Caki2 (cell line): ENCODE results near the gene C17orf113. TPM values are rescaled to one million over a fixed set of nuclear protein-coding genes. Genes with fewer than 3 reads are reported as not detected.

Experiments
- DNase-seq: peaks from one replicate; pipeline ENCODE4 v3.0.0-alpha.2; 2015; ENCODE audit warnings: low read depth
- in situ Hi-C: cut with HindIII; loops from 2 replicates; pipeline ENCODE4 v1.10.0; 2016; ENCODE audit warnings: low sequenced_read_pairs, low pct_unique_long_range_greater_than_20kb, mixed read lengths
- total RNA-seq: library from RNA; depleted of rRNA; stranded (reverse); fragments of >200 nt; shearing (Covaris generic); gene quantifications from 2 replicates; pipeline ENCODE4 v1.2.3, GENCODE V29; 2014; ENCODE audit warnings: low replicate concordance; rRNA removed

Gene C17orf113
- total RNA-seq, 1 experiment from 2014 or later, result 0.98 TPM

- DNase-seq, result no peak
- in situ Hi-C loops, result no loop called here
Observed at GRCh38 chr17:42001729-42002128, 48.7 kb downstream of the C17orf113 start.

GRCh38 chr17:42000413-42001133 is 49.8 kb downstream of the C17orf113 start:
- in situ Hi-C loops, result no loop called here
- no peak for DNase-seq

- in situ Hi-C loops, result loop anchor here (25.0 kb wide), 1 partner anchor 286 kb away; the partner anchor contains the start of gene GAST
- no peak for DNase-seq
Observed at GRCh38 chr17:41998497-41998896, 51.9 kb downstream of the C17orf113 start.

GRCh38 chr17:41996855-41997164 is 53.6 kb downstream of the C17orf113 start:
- DNase-seq, result no peak
- in situ Hi-C loops, result loop anchor here (25.0 kb wide), 1 partner anchor 285 kb away; the partner anchor contains the start of gene GAST

GRCh38 chr17:41992576-41992975 is 57.8 kb downstream of the C17orf113 start:
- no peak for DNase-seq
- in situ Hi-C loops, result loop anchor here (25.0 kb wide), 1 partner anchor 280 kb away; the partner anchor contains the start of gene GAST

- in situ Hi-C loops, result loop anchor here (25.0 kb wide), 1 partner anchor 278 kb away; the partner anchor contains the start of gene GAST
- no peak for DNase-seq
Observed at GRCh38 chr17:41989702-41990419, 60.5 kb downstream of the C17orf113 start.

- no peak for DNase-seq
- in situ Hi-C loops, result loop anchor here (25.0 kb wide), 1 partner anchor 276 kb away; the partner anchor contains the start of gene GAST
Observed at GRCh38 chr17:41988418-41988817, 62.0 kb downstream of the C17orf113 start.

Other genes with a start within 250 kb of the C17orf113 start
- 148 and 200 TPM in 2 replicates for gene P3H4, start 238.7 kb downstream of the C17orf113 start, total RNA-seq
- 315 and 351 TPM in 2 replicates for gene FKBP10, start 237.6 kb downstream of the C17orf113 start, total RNA-seq
- gene NT5C3B, start 214.4 kb downstream of the C17orf113 start, total RNA-seq, result 69.5 and 97.0 TPM in 2 replicates
- gene KLHL10, start 212.8 kb downstream of the C17orf113 start, total RNA-seq, result not detected in 2 replicates
- gene KLHL11, start 185.2 kb downstream of the C17orf113 start, total RNA-seq, result 10.3 and 15.5 TPM in 2 replicates
- 146 and 150 TPM in 2 replicates for gene ACLY, start 131.7 kb downstream of the C17orf113 start, total RNA-seq
- 0.78 and 2.6 TPM in 2 replicates for gene ODAD4, start 120.0 kb downstream of the C17orf113 start, total RNA-seq
- 50.2 and 67.0 TPM in 2 replicates for gene CNP, start 83.8 kb downstream of the C17orf113 start, total RNA-seq
- 48.4 and 72.9 TPM in 2 replicates for gene DNAJC7, start 33.2 kb downstream of the C17orf113 start, total RNA-seq
- gene NKIRAS2, start 30.5 kb downstream of the C17orf113 start, total RNA-seq, result 65.6 and 77.5 TPM in 2 replicates
- gene ZNF385C, start 47.9 kb upstream of the C17orf113 start, total RNA-seq, result not detected in 2 replicates
- gene DHX58, start 62.1 kb upstream of the C17orf113 start, total RNA-seq, result 21.4 and 27.0 TPM in 2 replicates
- gene KAT2A, start 70.8 kb upstream of the C17orf113 start, total RNA-seq, result 24.6 and 33.7 TPM in 2 replicates
- 0.20 TPM in 1 of 2 replicates, not detected in the other for gene HSPB9, start 72.2 kb upstream of the C17orf113 start, total RNA-seq
- gene RAB5C, start 104.4 kb upstream of the C17orf113 start, total RNA-seq, result 122 and 165 TPM in 2 replicates
- not detected in 2 replicates for gene KCNH4, start 130.5 kb upstream of the C17orf113 start, total RNA-seq
- not detected in 2 replicates for gene HCRT, start 134.9 kb upstream of the C17orf113 start, total RNA-seq
- gene GHDC, start 143.9 kb upstream of the C17orf113 start, total RNA-seq, result 18.4 and 22.8 TPM in 2 replicates
- gene STAT5B, start 225.8 kb upstream of the C17orf113 start, total RNA-seq, result 13.7 and 14.4 TPM in 2 replicates
- not detected in 2 replicates for gene STAT5A, start 237.9 kb upstream of the C17orf113 start, total RNA-seq